ENCODE data around the gene TRPC3. TPM values are rescaled to one million over a fixed set of nuclear protein-coding genes. Genes with fewer than 3 reads are reported as not detected.

Gene TRPC3
- total and polyA plus RNA-seq, 7 donors: 0.04 to 0.15 (median 0.08) TPM; not detected in 1

DNA sequence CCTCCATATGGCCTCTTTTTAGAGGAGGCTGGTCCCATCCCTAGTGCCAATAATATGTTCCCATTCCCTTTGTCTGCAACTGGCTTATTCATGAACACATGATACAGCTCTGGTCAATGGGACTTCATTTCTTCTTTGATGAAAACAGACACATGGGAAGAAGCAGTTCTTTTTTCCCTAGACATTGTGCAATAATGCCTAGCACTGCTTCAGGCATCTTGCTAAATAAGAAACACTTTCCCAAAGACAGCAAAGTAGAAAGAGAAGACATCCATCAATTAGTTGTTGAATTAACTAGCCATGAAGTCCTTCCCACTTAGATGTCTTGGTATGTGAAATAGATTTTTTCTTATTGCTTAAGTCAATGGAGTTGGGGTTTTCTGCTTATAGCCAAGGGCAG, 40.1 kb upstream of the TRPC3 start:
- DNase-seq: no peak
- H3K27me3 ChIP-seq (ENCODE audit: insufficient read depth in 3 of 3, low read length in 2 of 3): peaks cover 0 to 3% (median 0%) of the 10 kb centered on the region in 3 donors
- TF ChIP-seq, protein P1, sequence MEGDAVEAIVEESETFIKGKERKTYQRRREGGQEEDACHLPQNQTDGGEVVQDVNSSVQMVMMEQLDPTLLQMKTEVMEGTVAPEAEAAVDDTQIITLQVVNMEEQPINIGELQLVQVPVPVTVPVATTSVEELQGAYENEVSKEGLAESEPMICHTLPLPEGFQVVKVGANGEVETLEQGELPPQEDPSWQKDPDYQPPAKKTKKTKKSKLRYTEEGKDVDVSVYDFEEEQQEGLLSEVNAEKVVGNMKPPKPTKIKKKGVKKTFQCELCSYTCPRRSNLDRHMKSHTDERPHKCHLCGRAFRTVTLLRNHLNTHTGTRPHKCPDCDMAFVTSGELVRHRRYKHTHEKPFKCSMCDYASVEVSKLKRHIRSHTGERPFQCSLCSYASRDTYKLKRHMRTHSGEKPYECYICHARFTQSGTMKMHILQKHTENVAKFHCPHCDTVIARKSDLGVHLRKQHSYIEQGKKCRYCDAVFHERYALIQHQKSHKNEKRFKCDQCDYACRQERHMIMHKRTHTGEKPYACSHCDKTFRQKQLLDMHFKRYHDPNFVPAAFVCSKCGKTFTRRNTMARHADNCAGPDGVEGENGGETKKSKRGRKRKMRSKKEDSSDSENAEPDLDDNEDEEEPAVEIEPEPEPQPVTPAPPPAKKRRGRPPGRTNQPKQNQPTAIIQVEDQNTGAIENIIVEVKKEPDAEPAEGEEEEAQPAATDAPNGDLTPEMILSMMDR (IDR thresholded peaks at IDR 0.05): no peak
- no peak overlapping the region for H3K27ac ChIP-seq
- H3K4me1 ChIP-seq: no peaks in the 10 kb centered on the region
- intact Hi-C loops (cut with DNase I): no loop called here
- no peak for ATAC-seq
- H3K4me3 ChIP-seq: no peak overlapping the region
- H3K36me3 ChIP-seq (ENCODE audit: insufficient read depth in 1 of 2, low read depth in 1 of 2): no peaks in the 10 kb centered on the region
- H3K9me3 ChIP-seq: no peaks in the 10 kb centered on the region

GRCh38 chr4:121990489-121990888, 38.6 kb upstream of the TRPC3 start:
- DNase-seq (no peak), ATAC-seq (no peak)
- intact Hi-C loops (cut with DNase I): no loop called here
- H3K27ac ChIP-seq: no peak overlapping the region
- no peaks in the 10 kb centered on the region for H3K9me3 ChIP-seq
- H3K36me3 ChIP-seq (ENCODE audit: insufficient read depth in 1 of 2, low read depth in 1 of 2): no peaks in the 10 kb centered on the region
- TF ChIP-seq, protein P1 (IDR thresholded peaks at IDR 0.05): no peak
- WGBS, 3 donors: 76 to 86% (median 78%) methylated on average over 6 of the region's 6 CpGs
- H3K4me1 ChIP-seq: no peaks in the 10 kb centered on the region
- no peak overlapping the region for H3K4me3 ChIP-seq
- H3K27me3 ChIP-seq (ENCODE audit: insufficient read depth in 3 of 3, low read length in 2 of 3): peaks cover 0 to 3% (median 0%) of the 10 kb centered on the region in 3 donors

- ATAC-seq: no peak
- TF ChIP-seq, protein P1 (IDR thresholded peaks at IDR 0.05): no peak
- intact Hi-C loops (cut with DNase I): no loop called here
These were observed 37.9 kb upstream of the TRPC3 start for GRCh38 chr4:121989715-121990114.

DNA sequence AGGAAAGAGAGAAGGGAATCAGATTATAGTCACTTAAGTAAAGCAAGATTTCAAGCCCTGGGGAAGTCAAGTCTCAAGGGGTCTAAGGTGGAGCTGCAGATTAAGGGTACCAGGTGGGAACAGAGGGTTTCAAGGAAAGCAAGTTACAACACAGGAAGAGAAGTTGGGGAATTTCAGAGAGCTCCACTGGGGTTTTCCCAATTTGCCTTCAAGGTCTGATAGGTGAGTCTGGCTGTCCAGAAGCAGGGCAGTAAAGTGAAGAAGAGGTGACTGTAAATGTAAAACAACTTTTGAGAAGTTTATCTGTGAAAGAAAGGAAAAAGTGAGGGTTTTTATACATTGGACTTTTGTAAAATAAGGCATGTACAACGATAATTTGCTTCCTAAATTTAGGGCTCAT, 37.1 kb upstream of the TRPC3 start:
- no peaks in the 10 kb centered on the region for H3K4me1 ChIP-seq
- no peaks in the 10 kb centered on the region for H3K36me3 ChIP-seq (ENCODE audit: insufficient read depth in 1 of 2, low read depth in 1 of 2)
- TF ChIP-seq, protein P1 (IDR thresholded peaks at IDR 0.05): no peak
- H3K4me3 ChIP-seq: no peak overlapping the region
- H3K27me3 ChIP-seq (ENCODE audit: insufficient read depth in 3 of 3, low read length in 2 of 3): peaks cover 0 to 3% (median 0%) of the 10 kb centered on the region in 3 donors
- H3K9me3 ChIP-seq: no peaks in the 10 kb centered on the region
- 80 to 89% (median 89%) methylated on average over 1 of the region's 1 CpG for WGBS, 3 donors
- DNase-seq: no peak
- no peak overlapping the region for H3K27ac ChIP-seq
- no peak for ATAC-seq
- intact Hi-C loops (cut with DNase I): no loop called here

More at GRCh38 chr4:121989715-121990114, 37.9 kb upstream of the TRPC3 start:
- no peaks in the 10 kb centered on the region for H3K4me1 ChIP-seq
- no peak for DNase-seq
- H3K9me3 ChIP-seq: no peaks in the 10 kb centered on the region
- 37 to 48% (median 45%) methylated on average over 10 of the region's 10 CpGs for WGBS, 3 donors
- H3K36me3 ChIP-seq (ENCODE audit: insufficient read depth in 1 of 2, low read depth in 1 of 2): no peaks in the 10 kb centered on the region
- H3K27ac ChIP-seq: no peak overlapping the region
- H3K27me3 ChIP-seq (ENCODE audit: insufficient read depth in 3 of 3, low read length in 2 of 3): peaks cover 0 to 3% (median 0%) of the 10 kb centered on the region in 3 donors
- H3K4me3 ChIP-seq: no peak overlapping the region

DNA sequence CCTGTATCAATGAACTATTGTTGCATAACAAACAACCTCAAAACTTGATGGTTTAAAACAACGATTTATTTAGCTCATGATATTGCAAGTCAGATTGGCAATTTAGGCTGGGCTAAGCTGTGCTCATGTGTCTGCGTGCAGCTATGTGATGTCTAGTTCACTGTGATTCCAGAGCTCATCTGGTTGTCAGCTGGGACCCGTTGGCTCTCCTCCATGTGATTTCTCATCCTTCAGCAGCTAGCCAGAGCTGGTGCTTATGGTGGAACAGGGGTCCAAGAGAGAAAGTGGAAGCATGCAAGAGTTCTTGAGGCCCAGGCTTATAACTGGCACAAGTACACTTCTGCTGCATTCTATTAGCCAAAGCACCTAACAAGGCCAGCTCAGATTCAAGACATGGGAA, 28.8 kb upstream of the TRPC3 start:
- intact Hi-C loops (cut with DNase I): no loop called here

More for the DNA sequence above, 28.8 kb upstream of the TRPC3 start:
- WGBS, 3 donors: 32 to 44% (median 34%) methylated on average over 3 of the region's 3 CpGs
- ATAC-seq: no peak
- Histone ChIP-seq H3K27ac (no peak overlapping the region), H3K4me3 (no peak overlapping the region), H3K27me3 (ENCODE audit: insufficient read depth in 3 of 3, low read length in 2 of 3) (no peaks in the 10 kb centered on the region), H3K4me1 (no peaks in the 10 kb centered on the region), H3K9me3 (no peaks in the 10 kb centered on the region), H3K36me3 (ENCODE audit: insufficient read depth in 1 of 2, low read depth in 1 of 2) (no peaks in the 10 kb centered on the region)
- DNase-seq: no peak
- TF ChIP-seq, protein P1 (IDR thresholded peaks at IDR 0.05): no peak

Data from psoas muscle (tissue), 8 donors.